Activated CD8-positive, alpha-beta T cell treated with anti-CD3 and anti-CD28 coated beads for 36 hours (primary cell): ENCODE measurements around the gene ZNF497. TPM values are rescaled to one million over a fixed set of nuclear protein-coding genes. Genes with fewer than 3 reads are reported as not detected.

Experiments
- ATAC-seq: fragments of 200-7000 bp; cut with Tn5 transposase; one replicate; pipeline ENCODE4 v1.10.0; 2021; ENCODE audit warnings: mild to moderate bottlenecking, moderate library complexity
- CTCF ChIA-PET: fragments of 350-600 bp; sonication (Branson Sonifier 250); formaldehyde crosslinking; loops from one replicate; lab custom pipeline; 2021; ENCODE audit warnings: antibody characterized with exemption; lab: Charles Lee
- POLR2A ChIA-PET: fragments of 350-600 bp; sonication (Branson Sonifier 250); formaldehyde crosslinking; loops from one replicate; lab custom pipeline; 2021; ENCODE audit warnings: antibody characterized with exemption; lab: Charles Lee
- DNase-seq: peaks from one replicate; pipeline ENCODE4 v3.0.0-alpha.2; 2020
- H3K27ac Mint-ChIP-seq: one replicate; pipeline ENCODE4 v1.8.0; 2021; ENCODE audit warnings: mild to moderate bottlenecking, mixed read lengths
- H3K27me3 Mint-ChIP-seq: one replicate; pipeline ENCODE4 v1.8.0; 2021; ENCODE audit warnings: mixed read lengths
- H3K36me3 Mint-ChIP-seq: one replicate; pipeline ENCODE4 v1.8.0; 2021; ENCODE audit warnings: low read depth, mixed read lengths
- H3K4me1 Mint-ChIP-seq: one replicate; pipeline ENCODE4 v1.8.0; 2021; ENCODE audit warnings: low read depth, mixed read lengths
- H3K4me3 Mint-ChIP-seq: one replicate; pipeline ENCODE4 v1.8.0; 2021; ENCODE audit warnings: mild to moderate bottlenecking, moderate library complexity, mixed read lengths
- H3K9me3 Mint-ChIP-seq: one replicate; pipeline ENCODE4 v1.8.0; 2021; ENCODE audit warnings: mixed read lengths
- CTCF ChIP-seq: fragments of 200-600 bp; IDR thresholded peaks from one replicate; pipeline ENCODE4 v1.8.0; 2022; ENCODE audit warnings: antibody characterized with exemption, mild to moderate bottlenecking
- intact Hi-C: fragments of 100-400 bp; cut with micrococcal nuclease; formaldehyde crosslinking; loops from one replicate; pipeline ENCODE4 v1.10.0; 2022
- total RNA-seq, 2 experiments: library from RNA; stranded (reverse); gene quantifications; one replicate each; pipeline ENCODE4 v1.2.3, GENCODE V29; 2021

Gene ZNF497
- total RNA-seq, 2 experiments from 2014 or later: 1.3 to 1.6 TPM

GRCh38 chr19:58394821-58395219, 32.3 kb upstream of the ZNF497 start:
- H3K4me3 Mint-ChIP-seq: no peak overlapping the region
- H3K36me3 Mint-ChIP-seq: peaks cover 46% of the 10 kb centered on the region
- intact Hi-C loops: no loop called here
- no peak overlapping the region for H3K27ac Mint-ChIP-seq
- DNase-seq: no peak
- TF ChIP-seq CTCF: no peak
- ATAC-seq: peak; percentile 11
- H3K9me3 Mint-ChIP-seq: no peaks in the 10 kb centered on the region
- H3K4me1 Mint-ChIP-seq: peaks cover 20% of the 10 kb centered on the region
- POLR2A ChIA-PET: interaction anchor here (1.5 to 7.2 kb wide), 2 partner anchors 7 to 12 kb away, joined by 5 to 45 read pairs; partner anchors contain the start of gene RPS5
- CTCF ChIA-PET: interaction anchor here (0.8 kb wide), 1 partner anchor 119 kb away, joined by 3 read pairs; no protein-coding TSS in a partner anchor
- no peaks in the 10 kb centered on the region for H3K27me3 Mint-ChIP-seq

- ATAC-seq (no peak), DNase-seq (no peak)
- no peaks in the 10 kb centered on the region for H3K27me3 Mint-ChIP-seq
- ChIA-PET CTCF (no interaction called here), POLR2A (no interaction called here)
- no peak overlapping the region for H3K27ac Mint-ChIP-seq
- intact Hi-C loops: no loop called here
- peaks cover 26% of the 10 kb centered on the region for H3K4me1 Mint-ChIP-seq
- peaks cover 54% of the 10 kb centered on the region for H3K36me3 Mint-ChIP-seq
- H3K9me3 Mint-ChIP-seq: no peaks in the 10 kb centered on the region
- no peak for TF ChIP-seq CTCF
- no peak overlapping the region for H3K4me3 Mint-ChIP-seq
These were observed 31.1 kb upstream of the ZNF497 start for GRCh38 chr19:58393725-58394033.

GRCh38 chr19:58392945-58393724, 30.6 kb upstream of the ZNF497 start:
- Mint-ChIP-seq H3K4me1 (peaks cover 30% of the 10 kb centered on the region), H3K9me3 (no peaks in the 10 kb centered on the region), H3K4me3 (no peak overlapping the region), H3K27ac (no peak overlapping the region), H3K27me3 (no peaks in the 10 kb centered on the region), H3K36me3 (peaks cover 59% of the 10 kb centered on the region)
- ATAC-seq (no peak), DNase-seq (no peak)
- CTCF ChIA-PET: no interaction called here
- intact Hi-C loops: no loop called here
- TF ChIP-seq CTCF: no peak
- POLR2A ChIA-PET: interaction anchor here (1.0 to 1.7 kb wide), 2 partner anchors 9 to 12 kb away, joined by 3 to 5 read pairs; no protein-coding TSS in a partner anchor

- DNase-seq (no peak), ATAC-seq (no peak)
- Mint-ChIP-seq H3K36me3 (peaks cover 52% of the 10 kb centered on the region), H3K27ac (peak overlapping the region; percentile 98), H3K4me1 (peaks cover 37% of the 10 kb centered on the region), H3K27me3 (no peaks in the 10 kb centered on the region), H3K9me3 (no peaks in the 10 kb centered on the region), H3K4me3 (peak overlapping the region; percentile 97)
- POLR2A ChIA-PET: interaction anchor here (2.8 to 5.0 kb wide), 2 partner anchors 10 to 131 kb away, joined by 11 to 45 read pairs; partner anchors contain the start of genes RNF225 and ZBTB45
- CTCF ChIA-PET: no interaction called here
- intact Hi-C loops: loop anchor here (5.0 kb wide), 1 partner anchor 81 kb away; the partner anchor contains the start of gene ERVK3-1
- TF ChIP-seq CTCF: no peak
These were observed 25.6 kb upstream of the ZNF497 start for GRCh38 chr19:58388175-58388526.
